HG03469 (cell line): ENCODE results near the gene MAP7D1.
"Not testable (repeated sequence)": the region's sequence is repeated elsewhere in the genome, so short reads cannot be mapped to it uniquely, and the experiment has no call there.

Experiments used
- ATAC-seq: cut with Tn5 transposase; IDR thresholded peaks from one replicate; pipeline ENCODE4 v1.9.1; 2021; ENCODE audit warnings: mild to moderate bottlenecking, moderate library complexity, moderate number of reproducible peaks; ENCODE audit not compliant: unreplicated experiment

The MAP7D1 gene

DNA sequence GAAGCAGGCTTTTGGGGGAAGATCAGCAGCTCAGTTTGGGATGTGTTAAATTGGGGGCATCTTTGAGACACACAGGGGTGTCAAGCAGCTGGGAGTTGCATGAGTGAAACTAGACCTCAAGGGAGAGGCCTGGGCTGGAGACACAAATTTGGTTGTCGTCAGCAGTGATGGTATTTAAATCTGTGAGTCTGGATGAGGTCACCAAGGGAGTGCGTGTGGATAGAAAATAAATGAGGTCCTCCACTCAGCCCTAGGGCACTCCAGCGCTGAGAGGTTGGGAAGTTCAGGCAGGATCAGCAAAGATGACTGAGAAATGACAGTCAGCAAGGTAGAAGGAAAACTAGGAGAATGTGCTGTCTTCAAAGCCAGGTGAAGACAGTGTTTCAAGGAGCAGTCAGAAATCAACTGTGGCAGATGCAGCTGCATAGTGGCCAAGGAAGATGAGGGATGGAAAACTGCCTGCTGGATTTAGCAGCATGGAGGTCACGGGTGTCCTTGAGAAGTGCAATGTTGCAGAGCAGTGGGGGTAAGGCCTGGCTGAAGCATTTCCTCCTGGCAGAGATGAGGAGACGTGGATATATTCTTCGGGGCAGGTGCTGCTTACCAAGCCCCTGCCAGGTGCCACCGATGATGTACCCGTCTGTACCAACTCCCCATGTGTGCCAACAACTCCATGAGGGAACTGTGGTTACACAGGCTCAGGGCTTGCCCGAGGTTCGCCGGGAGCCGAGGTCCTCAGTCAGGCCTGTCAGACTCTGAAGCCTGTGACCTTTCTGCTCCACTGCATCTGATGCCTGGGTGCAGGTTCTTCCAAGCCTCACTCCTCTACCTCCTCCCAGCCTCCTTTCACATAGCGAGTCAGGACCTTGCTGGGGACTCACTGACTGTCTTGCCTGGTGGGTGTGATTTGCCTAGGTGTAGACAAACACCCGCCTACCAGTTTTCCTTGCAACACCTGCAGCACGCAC, 11.3 kb downstream of the MAP7D1 start:
- ATAC-seq = no peak

DNA sequence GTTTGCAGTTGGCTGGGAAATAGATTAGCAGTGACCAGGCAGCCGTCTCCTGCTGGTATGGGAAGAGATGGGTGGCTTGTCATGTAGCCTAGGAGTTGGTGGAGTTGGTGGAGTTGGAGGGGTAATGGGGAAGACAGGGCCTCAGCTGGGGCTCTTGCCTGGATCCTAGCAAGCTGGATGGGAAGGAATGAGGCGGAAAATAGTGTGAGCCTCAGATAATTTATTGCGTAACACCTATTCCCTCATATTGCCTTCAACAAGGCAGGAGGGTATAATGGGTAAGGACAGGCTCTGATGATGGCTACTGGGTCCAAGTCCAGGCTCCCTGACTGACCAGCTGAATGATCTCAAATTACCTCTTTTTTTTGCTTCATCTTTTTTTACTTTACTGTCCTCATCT, 12.6 kb downstream of the MAP7D1 start:
- ATAC-seq = no peak

DNA sequence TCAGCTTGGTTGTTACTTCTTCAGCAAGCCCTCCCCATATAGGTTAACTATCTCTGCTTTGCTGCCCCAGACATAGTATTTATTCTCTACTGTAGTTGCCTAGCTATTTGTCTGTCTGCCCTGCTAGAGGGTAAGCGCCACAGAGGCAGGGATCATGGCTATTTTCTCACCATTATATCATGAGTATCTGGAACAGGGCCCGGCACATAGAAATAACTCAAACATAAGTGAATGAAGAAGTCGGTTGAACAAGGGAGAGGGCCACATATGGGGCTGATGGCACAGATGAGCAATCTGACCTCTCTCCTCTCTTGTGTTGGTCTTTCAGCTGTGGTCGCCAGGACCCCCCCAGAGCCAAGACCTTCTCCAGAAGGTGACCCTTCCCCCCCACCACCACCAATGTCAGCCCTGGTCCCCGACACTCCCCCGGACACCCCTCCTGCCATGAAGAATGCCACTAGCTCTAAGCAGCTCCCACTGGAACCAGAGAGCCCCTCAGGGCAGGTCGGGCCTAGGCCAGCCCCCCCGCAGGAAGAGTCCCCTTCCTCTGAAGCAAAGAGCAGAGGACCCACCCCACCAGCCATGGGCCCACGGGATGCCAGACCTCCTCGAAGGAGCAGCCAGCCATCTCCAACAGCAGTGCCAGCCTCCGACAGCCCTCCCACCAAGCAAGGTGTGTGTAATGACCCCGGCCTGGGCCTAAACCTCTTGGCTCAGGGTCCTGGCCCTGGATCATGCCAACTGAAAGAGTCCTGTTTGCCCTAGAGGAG, 14.9 kb downstream of the MAP7D1 start:
- ATAC-seq = no peak

DNA sequence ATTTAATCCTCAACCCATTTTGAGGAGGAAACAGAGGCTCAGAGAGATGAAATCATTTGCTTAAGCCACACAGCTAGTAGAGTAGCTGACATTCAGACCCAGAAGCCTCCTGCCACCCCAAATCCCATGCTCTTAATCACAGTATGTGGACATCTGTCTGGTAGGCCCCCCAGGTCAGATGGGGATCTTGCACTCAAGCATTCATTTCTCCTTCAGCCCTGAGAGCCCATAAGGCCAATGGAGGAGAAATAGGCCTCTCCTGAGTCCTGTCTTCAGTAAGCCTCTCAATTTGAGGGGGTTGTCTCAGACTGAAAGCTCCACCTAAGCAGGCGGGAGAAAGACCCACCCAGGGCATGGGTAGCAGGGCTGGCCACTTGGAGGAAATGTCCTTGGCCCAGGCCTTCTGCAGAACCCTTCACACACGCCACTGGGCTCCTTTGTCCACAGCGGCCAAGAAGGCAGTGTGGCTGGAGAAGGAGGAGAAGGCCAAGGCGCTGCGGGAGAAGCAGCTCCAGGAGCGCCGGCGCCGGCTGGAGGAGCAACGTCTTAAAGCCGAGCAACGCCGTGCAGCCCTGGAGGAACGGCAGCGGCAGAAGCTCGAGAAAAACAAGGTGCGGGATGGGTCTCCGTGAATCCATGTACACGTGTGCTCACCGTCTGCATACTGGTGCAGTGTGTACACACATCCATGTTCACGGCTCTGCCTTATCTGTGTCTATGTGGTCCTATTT, 16.2 kb downstream of the MAP7D1 start:
- ATAC-seq = no peak

DNA sequence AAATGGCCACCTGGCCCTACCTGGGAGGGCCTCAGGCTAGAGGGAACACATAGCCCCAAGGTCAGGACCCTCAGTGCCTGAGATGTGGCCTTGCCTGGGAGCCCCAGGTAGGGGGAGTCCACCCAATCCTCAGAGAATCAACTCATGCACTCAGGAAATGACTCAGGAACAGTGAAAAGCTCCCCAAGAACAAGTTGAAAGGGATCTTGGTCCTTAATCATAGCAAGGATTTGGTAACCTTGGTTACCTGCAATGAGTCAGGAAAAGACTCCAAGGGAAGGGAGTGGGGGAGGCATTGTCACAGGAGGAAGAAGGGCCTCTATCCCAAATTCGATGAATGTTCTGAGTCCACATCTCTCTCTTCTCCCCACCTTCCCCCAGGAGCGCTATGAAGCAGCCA, 17.0 kb downstream of the MAP7D1 start:
- ATAC-seq = no peak

DNA sequence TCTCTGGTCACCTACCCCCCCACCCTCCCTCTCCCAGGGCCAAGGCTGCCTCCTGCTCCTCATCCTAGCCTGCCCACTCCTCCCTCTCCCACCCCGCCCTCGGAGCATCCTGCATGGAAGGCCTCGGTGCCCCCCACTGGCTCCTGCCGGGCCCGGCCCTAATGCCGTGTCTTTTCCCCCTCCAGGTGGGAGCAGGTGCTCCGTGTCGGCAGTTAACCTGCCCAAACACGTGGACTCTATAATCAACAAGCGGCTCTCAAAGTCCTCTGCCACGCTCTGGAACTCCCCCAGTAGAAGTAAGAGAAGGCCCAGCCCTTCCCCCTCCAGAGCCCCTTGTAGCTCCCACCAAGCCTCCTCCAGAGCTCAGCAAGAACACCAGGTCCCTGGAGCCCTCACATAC, 18.8 kb downstream of the MAP7D1 start:
- no peak for ATAC-seq

DNA sequence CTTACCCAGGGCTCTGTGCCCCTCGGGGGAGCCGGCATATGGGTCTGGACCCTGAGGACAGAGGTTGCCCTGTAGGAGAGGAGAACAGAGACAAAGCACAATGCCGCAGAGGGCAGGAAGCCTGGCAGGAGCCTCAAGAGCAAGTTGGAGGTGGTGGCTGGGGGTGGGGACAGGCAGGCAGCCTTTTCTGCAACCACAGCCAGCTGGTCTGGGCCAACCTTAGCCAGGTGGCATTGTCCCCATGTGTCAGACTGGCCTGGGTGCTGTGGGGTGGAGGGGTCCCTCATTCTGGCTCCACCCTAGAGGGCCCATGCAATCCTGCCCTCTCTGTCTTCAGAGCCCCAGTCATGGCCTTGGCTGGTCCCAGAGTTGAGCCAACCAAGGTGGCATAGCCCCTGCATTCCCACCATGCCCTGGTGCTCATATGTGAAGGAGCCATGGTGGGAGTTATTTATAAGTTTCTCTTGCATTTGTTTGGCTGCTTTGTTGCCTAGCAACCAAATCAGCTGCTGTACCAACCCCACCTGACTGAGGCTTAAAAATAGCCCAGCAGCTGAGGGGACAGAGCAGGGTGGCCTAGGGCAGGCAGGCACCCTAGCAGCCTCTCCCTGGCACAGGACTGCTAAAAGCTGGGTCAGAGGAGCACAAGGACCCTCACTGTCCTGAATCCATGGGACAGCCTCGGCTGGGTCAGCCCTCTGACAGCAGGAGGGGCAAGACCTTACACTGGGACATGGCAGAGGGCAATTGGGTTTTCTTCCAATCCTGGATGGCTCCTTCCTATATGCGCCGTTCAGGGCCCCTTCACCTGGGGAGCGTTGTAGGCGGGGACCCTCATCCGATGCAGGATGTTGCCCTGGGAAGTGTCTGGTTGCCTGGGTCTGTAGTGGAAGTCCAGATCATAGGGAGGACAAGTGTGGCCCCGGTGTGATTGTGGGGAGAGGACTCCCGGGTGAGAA, 19.5 kb downstream of the MAP7D1 start:
- no peak for ATAC-seq

DNA sequence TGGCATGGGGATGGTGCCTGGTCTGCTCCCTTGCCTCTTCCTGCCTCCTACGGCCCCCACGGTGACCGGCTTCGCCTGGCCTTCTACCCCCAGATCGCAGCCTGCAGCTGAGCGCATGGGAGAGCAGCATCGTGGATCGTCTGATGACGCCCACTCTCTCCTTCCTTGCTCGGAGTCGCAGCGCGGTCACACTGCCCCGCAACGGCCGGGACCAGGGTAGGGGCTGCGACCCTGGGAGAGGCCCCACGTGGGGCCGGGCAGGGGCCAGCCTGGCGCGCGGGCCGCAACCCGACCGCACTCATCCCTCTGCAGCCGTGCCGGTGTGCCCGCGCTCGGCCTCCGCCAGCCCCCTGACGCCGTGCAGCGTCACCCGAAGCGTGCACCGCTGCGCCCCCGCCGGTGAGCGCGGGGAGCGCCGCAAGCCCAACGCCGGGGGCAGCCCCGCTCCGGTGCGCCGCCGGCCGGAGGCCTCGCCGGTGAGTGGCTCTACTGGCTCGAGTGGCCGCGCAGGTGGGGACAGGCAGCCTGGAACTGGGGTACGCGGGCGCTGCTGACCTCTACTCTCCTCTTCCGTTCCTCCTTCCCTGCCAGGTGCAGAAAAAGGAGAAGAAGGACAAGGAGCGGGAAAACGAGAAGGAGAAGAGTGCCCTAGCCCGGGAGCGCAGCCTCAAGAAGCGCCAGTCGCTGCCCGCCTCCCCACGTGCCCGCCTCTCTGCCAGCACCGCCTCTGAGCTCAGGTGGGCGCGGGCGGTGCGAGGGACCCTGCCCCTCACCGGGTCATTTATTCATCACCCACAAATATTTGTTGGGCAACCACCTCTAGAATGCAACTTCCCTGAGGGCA, 20.4 kb downstream of the MAP7D1 start:
- no peak for ATAC-seq

DNA sequence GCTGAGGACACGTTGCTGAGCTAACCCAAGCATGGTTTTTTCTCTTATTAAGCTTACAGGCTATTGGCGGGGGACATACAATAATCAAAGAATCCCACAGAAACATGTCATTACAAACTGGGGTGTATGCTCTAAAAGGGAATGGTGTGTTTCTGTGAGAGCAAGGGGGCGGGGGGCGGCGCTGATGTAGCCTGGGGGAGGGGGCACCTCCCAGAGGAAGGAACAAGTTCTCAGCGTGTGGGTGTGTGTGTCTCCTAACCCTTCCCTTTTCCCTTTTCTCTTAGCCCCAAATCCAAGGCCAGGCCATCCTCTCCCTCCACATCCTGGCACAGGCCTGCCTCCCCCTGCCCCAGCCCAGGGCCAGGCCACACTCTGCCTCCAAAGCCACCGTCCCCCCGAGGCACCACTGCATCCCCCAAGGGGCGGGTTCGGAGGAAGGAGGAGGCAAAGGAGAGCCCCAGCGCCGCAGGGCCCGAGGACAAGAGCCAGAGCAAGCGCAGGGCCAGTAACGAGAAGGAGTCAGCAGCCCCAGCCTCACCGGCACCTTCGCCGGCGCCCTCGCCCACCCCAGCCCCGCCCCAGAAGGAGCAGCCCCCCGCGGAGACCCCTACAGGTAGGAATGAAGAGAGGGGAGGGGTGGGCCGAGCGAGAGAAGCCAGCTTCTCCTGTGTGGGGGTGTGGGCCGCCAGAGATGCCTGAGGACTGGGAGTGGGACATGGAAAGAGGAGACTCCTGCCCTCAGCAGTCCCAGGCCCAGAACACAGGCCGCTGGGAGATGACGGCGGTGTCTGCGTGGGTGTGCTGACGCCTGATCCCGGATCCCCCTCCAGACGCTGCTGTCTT, 21.9 kb downstream of the MAP7D1 start:
- no peak for ATAC-seq

DNA sequence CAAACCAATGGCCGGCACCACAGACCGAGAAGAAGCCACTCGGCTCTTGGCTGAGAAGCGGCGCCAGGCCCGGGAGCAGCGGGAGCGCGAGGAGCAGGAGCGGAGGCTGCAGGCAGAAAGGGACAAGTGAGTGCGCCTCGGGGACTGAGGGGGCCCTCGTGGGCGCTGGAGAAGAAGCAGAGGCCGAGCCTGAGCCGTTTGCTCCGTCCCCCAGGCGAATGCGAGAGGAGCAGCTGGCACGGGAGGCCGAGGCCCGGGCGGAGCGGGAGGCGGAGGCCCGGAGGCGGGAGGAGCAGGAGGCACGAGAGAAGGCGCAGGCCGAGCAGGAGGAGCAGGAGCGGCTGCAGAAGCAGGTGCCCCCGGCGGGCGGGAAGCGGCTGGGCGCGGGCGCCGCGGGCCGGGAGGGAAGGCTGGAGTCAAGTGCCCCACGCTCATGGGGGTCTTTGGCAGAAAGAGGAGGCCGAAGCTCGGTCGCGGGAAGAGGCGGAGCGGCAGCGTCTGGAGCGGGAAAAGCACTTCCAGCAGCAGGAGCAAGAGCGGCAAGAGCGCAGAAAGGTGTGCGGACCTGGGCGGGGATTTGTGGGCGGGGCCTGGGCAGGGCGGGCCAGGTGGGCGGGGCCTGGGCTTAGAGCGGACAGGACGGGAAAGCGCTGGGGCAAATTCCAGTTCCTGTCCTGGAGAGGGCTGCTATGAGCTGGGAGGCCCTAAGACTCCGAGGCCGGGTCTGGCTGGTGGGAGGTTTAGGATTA, 22.7 kb downstream of the MAP7D1 start:
- ATAC-seq = no peak

DNA sequence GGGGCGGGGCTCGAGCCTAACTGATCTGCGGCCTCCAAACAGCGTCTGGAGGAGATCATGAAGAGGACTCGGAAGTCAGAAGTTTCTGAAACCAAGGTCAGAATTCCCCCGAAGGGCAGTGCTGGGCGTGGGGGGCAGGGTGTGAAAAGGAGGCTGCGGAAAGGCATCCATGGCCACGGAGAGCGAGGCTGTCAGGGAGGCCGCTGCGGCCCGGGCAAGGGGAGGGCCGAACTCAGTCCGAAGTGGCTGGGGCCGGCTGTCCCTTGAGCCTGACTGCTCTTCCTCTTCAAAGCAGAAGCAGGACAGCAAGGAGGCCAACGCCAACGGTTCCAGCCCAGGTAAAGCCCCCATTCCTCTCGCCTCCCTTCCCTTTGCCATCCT, 23.2 kb downstream of the MAP7D1 start:
- no peak for ATAC-seq

DNA sequence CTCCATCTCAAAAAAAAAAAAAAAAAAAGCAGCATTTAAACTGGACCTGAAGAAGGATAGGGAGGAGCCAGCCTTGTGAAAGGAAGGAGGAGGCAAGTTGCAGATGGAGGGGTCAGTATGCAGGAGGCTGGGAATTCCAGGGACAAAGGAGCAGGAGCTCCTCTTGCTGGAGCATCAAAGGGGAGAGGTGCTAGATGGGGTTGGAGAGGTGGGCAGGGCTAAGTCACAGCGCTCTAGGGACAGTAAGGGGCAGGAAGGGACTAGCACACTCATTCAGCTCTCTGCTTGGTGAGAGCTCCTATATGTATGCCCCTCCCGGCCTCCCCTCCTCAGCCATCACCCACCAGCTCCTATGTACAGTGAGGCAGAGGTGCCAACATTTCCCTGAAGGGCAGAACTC, 26.8 kb downstream of the MAP7D1 start:
- no peak for ATAC-seq

DNA sequence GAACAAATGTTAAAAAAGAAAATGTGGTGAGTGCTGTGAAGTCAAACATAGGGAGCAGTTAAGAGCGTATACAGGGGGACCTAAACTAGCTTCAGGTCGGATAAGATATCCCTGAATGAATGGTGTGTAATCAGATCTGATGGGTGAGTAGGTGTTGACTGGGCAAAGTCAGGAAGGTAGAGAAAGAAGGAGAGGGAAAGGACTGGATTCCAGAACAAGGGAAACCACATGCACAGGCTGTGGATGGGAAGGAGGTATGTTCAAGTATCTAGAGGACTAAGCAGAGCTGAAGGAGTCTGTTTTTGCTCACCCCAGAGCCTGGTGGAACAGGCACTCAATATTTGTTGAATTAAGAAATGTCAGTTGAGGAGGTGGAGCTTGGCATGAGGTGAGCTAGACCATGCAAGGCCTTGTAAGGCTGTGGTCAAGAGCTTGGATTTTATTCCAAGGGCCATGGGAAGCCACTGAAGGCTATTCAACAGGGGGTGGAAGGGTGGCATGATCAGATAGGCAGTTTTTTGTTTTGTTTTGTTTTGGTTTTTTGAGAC, 27.4 kb downstream of the MAP7D1 start:
- ATAC-seq = no peak

DNA sequence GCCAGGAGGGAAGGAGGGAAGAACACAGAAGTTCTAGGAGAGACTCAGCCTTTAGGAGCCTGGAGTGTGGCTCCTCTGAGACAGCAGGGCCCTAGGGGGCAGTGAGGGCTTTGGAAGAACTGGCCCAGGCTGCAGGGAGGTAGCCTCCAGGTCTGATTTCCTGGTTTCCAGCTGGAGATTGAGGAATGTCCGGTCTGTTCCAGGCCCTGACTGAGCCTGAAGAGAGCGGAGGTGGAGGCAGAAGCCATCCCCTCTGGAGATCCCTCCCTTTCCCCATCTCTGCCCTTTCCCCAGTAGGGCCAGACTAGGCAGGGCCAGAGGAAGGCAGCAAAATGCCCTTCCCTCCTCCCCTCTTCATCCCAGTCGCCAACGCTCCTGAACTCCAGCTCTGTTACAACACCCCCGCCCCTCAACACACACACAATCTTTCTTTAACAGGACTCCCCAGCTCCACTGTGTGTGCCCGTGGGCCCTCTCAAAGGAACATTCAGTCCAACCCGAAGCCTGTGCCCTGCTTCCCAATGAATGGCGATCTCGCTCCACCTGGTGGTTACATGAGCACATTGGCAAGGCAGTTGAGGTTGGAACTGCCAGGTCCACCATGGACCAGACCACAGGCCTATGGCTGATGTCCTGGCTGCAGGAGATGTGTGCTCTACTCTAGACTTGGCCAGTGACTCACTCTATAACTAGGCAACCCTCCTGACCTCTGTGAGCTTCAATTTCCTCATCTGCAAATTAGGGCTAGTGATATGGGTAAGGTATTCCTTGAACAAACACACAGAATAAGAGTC, 32.0 kb downstream of the MAP7D1 start:
- no peak for ATAC-seq

DNA sequence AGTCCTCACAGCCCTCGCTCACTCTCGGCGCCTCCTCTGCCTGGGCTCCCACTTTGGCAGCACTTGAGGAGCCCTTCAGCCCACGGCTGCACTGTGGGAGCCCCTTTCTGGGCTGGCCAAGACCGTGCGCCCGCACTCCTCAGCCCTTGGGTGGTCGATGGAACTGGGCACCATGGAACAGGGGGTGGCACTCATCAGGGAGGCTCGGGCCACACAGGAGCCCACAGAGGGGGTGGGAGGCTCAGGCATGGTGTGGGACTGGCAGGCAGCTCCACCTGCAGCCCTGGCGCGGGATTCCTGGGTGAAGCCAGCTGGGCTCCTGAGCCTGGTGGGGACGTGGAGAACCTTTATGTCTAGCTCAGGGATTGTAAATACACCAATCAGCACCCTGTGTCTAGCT, 40.8 kb downstream of the MAP7D1 start:
- ATAC-seq = not testable (repeated sequence)

DNA sequence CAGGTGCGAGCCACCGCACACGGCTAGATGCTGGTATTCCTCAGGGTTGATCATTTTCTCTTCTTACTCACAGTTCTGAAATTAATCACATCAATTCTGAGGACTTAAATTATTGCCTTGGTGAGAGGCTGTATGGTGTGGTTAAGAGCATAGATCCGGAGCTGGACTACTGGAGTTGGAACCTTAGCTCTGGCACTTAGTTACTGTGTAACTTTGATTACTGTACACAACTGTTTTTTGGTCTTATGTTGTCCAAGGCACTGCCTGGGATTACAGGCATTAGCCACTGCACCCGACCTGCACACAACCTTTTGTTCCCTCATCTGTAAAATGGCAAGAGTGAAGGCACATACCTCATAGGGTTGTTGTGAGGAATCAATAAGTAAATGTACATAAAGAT, 42.7 kb downstream of the MAP7D1 start:
- no peak for ATAC-seq
